Activated T-cell treated with anti-CD3 and anti-CD28 coated beads, Interleukin-2, amount 50 U/mL, for 24 hours (primary cell): ENCODE measurements around the gene PRR5L.
"Not testable (repeated sequence)": the region's sequence is repeated elsewhere in the genome, so short reads cannot be mapped to it uniquely, and the experiment has no call there.

Experiments used
- DNase-seq: peaks from one replicate; pipeline ENCODE4 v3.0.0-alpha.2; 2020
- H3K27ac Mint-ChIP-seq: 2 replicates; pipeline ENCODE4 v1.8.0; 2020; ENCODE audit warnings: mild to moderate bottlenecking, mixed read lengths
- H3K27me3 Mint-ChIP-seq: 2 replicates; pipeline ENCODE4 v1.8.0; 2020; ENCODE audit warnings: mixed read lengths
- H3K36me3 Mint-ChIP-seq: 2 replicates; pipeline ENCODE4 v1.8.0; 2020; ENCODE audit warnings: low read depth, mixed read lengths
- H3K4me1 Mint-ChIP-seq: 2 replicates; pipeline ENCODE4 v1.8.0; 2020; ENCODE audit warnings: low read depth, mixed read lengths
- H3K4me3 Mint-ChIP-seq: 2 replicates; pipeline ENCODE4 v1.8.0; 2020; ENCODE audit warnings: mild to moderate bottlenecking, moderate library complexity, mixed read lengths
- H3K9me3 Mint-ChIP-seq: 2 replicates; pipeline ENCODE4 v1.8.0; 2020; ENCODE audit warnings: mixed read lengths

PRR5L gene

DNA sequence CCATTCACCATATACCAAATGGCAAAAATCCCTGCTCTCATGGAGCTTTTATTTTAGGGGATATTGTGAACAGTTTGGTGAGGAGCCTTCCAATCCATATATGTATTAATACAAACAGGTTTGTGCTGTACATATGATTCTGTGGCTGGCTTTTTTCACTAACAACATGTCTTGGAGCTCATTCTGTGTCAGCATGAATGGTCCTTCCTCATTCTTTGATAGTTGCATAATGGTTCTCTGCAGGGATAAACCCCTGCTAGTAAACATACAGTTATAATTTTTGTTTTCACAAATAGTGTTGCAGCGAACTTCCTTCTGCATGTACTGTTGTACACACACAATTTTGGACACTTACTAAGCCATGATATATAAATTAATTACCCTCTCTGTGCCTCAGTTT lies 8.3 kb downstream of the PRR5L start:
- no peak for DNase-seq
- Mint-ChIP-seq H3K4me1 (peaks cover 5% of the 10 kb centered on the region), H3K4me3 (no peak overlapping the region), H3K36me3 (no peaks in the 10 kb centered on the region), H3K27me3 (peaks cover 34% of the 10 kb centered on the region), H3K27ac (no peak overlapping the region), H3K9me3 (no peaks in the 10 kb centered on the region)

GRCh38 chr11:36305047-36305446 lies 9.0 kb downstream of the PRR5L start:
- H3K27ac Mint-ChIP-seq: no peak overlapping the region
- H3K4me1 Mint-ChIP-seq: peaks cover 5% of the 10 kb centered on the region
- peaks cover 40% of the 10 kb centered on the region for H3K27me3 Mint-ChIP-seq

GRCh38 chr11:36306888-36307287 lies 10.8 kb downstream of the PRR5L start:
- Mint-ChIP-seq H3K27ac (no peak overlapping the region), H3K4me3 (no peak overlapping the region), H3K9me3 (no peaks in the 10 kb centered on the region), H3K36me3 (no peaks in the 10 kb centered on the region), H3K4me1 (peaks cover 5% of the 10 kb centered on the region), H3K27me3 (peaks cover 37% of the 10 kb centered on the region)
- no peak for DNase-seq

More at GRCh38 chr11:36305047-36305446, 9.0 kb downstream of the PRR5L start:
- Mint-ChIP-seq H3K9me3 (no peaks in the 10 kb centered on the region), H3K36me3 (no peaks in the 10 kb centered on the region), H3K4me3 (no peak overlapping the region)
- no peak for DNase-seq

DNA sequence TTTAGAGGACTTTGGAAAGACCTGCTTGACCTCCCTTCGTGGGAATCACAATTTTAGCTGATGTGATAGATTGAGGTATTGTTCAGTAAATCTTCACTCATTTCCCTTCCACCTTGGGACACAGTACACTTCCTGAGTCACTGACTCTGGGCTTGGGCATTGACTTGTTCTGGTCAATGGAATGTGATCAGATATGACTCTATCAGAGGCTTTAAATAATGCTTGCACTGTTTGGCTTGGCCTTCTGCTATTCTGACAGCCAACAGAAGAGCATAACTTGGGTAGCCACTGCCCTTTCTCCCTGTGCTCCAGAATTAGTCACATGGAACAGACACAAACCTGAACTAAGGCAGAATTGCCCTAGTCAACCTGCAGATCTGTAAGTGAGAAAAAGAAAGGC lies 12.5 kb downstream of the PRR5L start:
- Mint-ChIP-seq H3K36me3 (no peaks in the 10 kb centered on the region), H3K9me3 (no peaks in the 10 kb centered on the region), H3K27ac (no peak overlapping the region), H3K4me1 (peaks cover 11% of the 10 kb centered on the region), H3K27me3 (peaks cover 40% of the 10 kb centered on the region), H3K4me3 (no peak overlapping the region)
- DNase-seq: no peak

- peaks cover 51% of the 10 kb centered on the region for H3K27me3 Mint-ChIP-seq
- H3K4me3 Mint-ChIP-seq: no peak overlapping the region
- no peaks in the 10 kb centered on the region for H3K36me3 Mint-ChIP-seq
- H3K9me3 Mint-ChIP-seq: no peaks in the 10 kb centered on the region
- DNase-seq: no peak
- H3K27ac Mint-ChIP-seq: no peak overlapping the region
- peaks cover 11% of the 10 kb centered on the region for H3K4me1 Mint-ChIP-seq
Measured at GRCh38 chr11:36309779-36310178, 13.7 kb downstream of the PRR5L start.

DNA sequence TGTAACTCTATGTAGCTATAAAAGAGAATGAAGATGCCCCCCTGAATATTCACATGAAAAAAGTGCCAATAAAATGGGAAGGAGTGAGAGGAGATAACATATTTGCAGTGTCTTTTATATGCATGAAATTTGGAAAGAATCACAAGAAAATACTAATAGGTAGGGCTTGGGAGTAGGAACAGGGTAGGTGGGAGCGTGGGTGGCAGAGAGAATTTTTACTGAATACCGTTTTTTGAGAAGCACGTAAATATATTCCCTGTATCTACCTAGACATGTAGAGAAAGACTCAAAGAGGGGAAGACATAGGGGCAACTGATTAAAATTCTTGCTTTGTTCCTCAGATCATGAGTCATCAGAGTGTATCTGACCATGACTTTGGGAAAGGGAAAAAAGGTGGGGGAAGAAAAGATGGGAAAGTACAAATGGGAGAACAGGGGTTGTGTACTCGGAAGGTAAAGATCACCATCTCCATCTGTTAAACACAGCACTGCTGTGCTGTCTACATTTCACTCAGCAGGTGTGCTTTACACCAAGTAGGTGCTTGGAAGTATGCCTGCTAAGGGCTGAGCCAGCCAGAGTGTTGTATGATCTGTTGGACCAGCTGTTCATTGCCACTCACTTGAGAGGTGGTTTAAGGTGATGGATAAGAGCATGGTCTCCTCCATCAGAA lies 16.0 kb downstream of the PRR5L start:
- Mint-ChIP-seq H3K27me3 (peaks cover 54% of the 10 kb centered on the region), H3K9me3 (no peaks in the 10 kb centered on the region), H3K36me3 (no peaks in the 10 kb centered on the region), H3K4me3 (no peak overlapping the region), H3K27ac (no peak overlapping the region), H3K4me1 (peaks cover 8% of the 10 kb centered on the region)
- DNase-seq: no peak

DNA sequence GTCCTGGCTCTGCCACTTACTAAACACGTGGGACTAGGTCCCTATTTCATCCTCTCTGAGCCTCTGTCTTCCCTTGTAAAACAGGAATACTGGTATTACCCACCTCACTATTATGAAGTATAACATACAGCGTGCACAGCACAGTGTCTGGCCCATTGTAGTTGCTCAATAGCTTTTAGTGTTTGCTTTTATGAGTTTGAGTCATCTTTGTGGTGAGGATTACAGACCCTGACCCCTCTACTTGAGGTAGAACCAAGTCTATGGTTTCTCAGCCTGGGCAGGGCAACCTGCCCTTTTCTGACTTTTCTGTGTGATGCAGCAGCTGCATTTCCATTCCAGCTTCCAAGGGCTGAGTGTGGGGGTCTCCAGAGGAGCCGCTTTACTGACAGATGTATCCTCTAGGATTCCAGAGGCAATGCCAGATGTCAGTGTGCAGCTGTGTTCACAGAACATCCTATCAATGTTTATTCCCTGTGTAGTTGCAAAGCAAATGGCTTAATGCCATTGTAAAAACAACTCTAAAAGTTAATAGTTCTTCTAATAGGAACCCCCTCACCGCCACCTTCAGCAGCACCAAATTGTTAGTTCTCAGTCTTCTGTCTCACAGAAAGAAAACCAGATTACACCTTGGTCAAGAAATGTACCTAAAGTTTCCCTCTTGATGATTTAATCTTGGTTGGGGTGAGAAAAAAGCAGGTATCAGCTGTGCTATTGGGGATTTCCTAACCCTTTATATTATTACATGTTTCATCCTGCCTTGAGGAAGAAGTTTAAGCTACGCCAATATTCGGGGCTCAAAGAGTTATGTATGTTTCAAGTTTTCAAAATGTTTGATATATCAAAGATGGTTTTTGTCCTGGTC lies 16.8 kb downstream of the PRR5L start:
- no peak for DNase-seq
- Mint-ChIP-seq H3K36me3 (no peaks in the 10 kb centered on the region), H3K4me3 (no peak overlapping the region), H3K9me3 (no peaks in the 10 kb centered on the region), H3K4me1 (peaks cover 6% of the 10 kb centered on the region), H3K27ac (no peak overlapping the region), H3K27me3 (peaks cover 53% of the 10 kb centered on the region)

DNA sequence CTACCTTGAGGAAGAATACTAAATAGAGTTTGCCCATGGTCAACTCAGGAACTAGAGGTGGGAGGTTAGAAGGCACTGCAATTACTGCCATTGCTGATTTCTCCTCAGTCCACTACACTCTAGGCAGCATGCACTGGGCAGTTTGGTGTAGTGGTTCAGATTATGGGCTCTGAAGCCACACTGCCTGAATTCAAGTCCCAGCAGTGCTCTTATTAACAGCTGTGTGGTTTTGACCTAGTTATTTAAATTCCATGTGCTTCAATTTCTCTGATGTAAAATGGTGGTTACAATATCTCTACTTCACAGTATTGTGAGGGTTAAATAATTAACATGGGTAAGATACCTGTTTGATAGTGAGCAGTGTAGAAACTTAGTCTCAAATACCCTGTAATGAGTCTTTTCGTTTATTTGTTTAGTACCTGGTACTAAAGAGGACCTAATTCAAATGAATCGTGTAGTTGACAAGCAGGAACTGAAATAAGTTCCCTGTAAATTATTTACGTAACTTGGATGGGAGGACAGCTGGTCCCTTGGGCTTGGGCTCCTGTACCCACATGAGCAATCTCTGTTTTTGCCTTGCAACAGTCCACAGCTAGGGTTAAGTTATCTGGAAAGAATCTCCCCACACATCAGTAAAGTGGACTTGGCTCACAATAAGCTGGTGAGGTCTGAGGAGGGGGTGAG lies 17.8 kb downstream of the PRR5L start:
- peaks cover 6% of the 10 kb centered on the region for H3K4me1 Mint-ChIP-seq
- peaks cover 46% of the 10 kb centered on the region for H3K27me3 Mint-ChIP-seq

GRCh38 chr11:36314434-36314767 lies 18.3 kb downstream of the PRR5L start:
- Mint-ChIP-seq H3K9me3 (no peaks in the 10 kb centered on the region), H3K27ac (no peak overlapping the region), H3K27me3 (peaks cover 41% of the 10 kb centered on the region), H3K4me3 (no peak overlapping the region), H3K4me1 (peaks cover 6% of the 10 kb centered on the region), H3K36me3 (no peaks in the 10 kb centered on the region)
- no peak for DNase-seq

More for the DNA sequence above, 17.8 kb downstream of the PRR5L start:
- Mint-ChIP-seq H3K4me3 (no peak overlapping the region), H3K36me3 (no peaks in the 10 kb centered on the region), H3K27ac (no peak overlapping the region), H3K9me3 (no peaks in the 10 kb centered on the region)
- no peak for DNase-seq

GRCh38 chr11:36316049-36316448 lies 20.0 kb downstream of the PRR5L start:
- no peak for DNase-seq
- Mint-ChIP-seq H3K4me1 (peaks cover 6% of the 10 kb centered on the region), H3K27me3 (peaks cover 33% of the 10 kb centered on the region), H3K27ac (no peak overlapping the region), H3K4me3 (no peak overlapping the region), H3K36me3 (no peaks in the 10 kb centered on the region), H3K9me3 (no peaks in the 10 kb centered on the region)

DNA sequence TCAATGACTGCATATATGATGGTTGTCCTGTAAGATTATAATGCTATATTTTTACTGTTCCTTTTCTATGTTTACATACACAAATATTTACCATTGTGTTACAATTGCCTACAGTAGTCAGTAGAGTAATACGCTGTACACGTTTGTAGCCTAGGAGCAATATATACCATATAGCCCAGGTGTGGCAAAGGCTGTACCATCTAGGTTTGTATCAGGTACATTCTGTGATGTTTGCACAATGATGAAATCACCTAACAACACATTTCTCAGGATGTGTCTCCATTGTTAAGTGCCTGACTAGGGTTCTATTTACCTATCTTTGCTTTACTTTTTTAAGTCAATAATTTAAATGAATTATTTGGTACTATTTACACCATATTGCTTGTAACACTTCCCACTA lies 21.9 kb downstream of the PRR5L start:
- Mint-ChIP-seq H3K9me3 (no peaks in the 10 kb centered on the region), H3K36me3 (no peaks in the 10 kb centered on the region), H3K4me3 (no peak overlapping the region), H3K27ac (no peak overlapping the region), H3K4me1 (peaks cover 5% of the 10 kb centered on the region), H3K27me3 (peaks cover 28% of the 10 kb centered on the region)
- no peak for DNase-seq

DNA sequence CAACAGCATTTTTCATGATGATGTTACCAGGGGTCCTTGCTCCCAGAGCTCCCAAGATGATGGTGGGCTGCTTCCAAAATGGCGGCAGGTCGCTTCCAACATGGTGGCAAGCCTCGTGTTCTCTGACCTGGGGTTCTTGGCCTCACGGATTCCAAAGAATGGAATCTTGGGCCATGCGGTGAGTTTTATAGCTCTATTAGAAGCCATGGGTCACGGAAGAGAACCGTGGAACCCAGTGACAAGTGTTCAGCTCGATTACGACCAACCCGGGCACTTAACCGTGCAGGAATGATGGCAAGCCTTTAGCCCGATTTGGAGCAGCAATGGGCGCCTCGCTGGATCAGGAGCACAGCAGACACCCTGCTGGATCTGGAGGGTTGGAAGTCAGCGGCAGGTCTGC lies 28.9 kb downstream of the PRR5L start:
- H3K4me3 Mint-ChIP-seq, H3K9me3 Mint-ChIP-seq, H3K4me1 Mint-ChIP-seq, H3K27ac Mint-ChIP-seq, DNase-seq, H3K36me3 Mint-ChIP-seq: not testable (repeated sequence)
- peaks cover 11% of the 10 kb centered on the region for H3K27me3 Mint-ChIP-seq

- peaks cover 10% of the 10 kb centered on the region for H3K4me1 Mint-ChIP-seq
- H3K36me3 Mint-ChIP-seq, H3K9me3 Mint-ChIP-seq: not testable (repeated sequence)
Measured at GRCh38 chr11:36325403-36325802, 29.3 kb downstream of the PRR5L start.

DNA sequence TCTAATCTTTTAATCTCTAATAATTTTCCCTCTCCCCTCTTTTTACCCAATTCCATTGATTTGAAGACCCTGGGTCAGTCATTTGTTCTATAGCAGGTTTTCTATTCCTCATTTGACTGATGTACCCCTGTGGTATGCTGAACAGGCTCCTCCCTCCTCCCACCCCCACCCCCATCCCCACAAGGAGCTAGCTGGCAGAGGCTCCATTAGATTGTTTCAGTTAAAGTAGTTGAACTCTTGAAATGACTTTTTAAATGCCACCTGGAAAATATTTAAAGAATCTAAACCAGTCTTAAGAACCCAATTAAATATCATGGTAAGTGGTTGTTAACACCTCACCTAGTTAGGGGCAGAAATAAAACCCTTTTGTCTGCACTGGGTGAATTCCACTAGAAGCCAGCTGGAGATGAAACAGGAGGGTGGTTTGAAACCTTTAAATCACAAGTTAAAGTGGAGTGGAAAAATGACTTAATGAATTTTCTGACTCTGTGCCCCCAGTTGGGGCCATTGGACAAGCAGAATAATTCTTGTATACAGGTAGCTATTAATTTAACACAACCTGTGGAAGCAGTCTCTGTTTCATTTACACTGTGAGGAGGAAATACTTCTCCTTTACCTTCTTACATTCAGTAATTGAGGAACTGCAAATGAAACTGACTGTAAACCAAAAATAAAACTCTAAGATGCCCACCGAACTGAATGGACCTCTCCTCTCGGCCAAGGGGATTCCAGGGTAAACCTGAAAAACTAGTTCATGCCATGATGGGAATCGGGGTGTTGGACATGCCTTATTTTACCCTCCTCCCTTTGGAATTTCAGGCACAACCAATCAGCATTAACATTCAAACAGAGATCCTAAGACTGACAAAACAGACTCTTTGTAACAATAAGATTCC lies 30.7 kb downstream of the PRR5L start:
- Mint-ChIP-seq H3K4me3 (no peak overlapping the region), H3K27me3 (peaks cover 11% of the 10 kb centered on the region), H3K4me1 (peaks cover 10% of the 10 kb centered on the region), H3K36me3 (no peaks in the 10 kb centered on the region), H3K27ac (no peak overlapping the region), H3K9me3 (no peaks in the 10 kb centered on the region)
- no peak for DNase-seq

More at GRCh38 chr11:36325403-36325802, 29.3 kb downstream of the PRR5L start:
- not testable (repeated sequence) for H3K27ac Mint-ChIP-seq, H3K4me3 Mint-ChIP-seq, DNase-seq
- peaks cover 11% of the 10 kb centered on the region for H3K27me3 Mint-ChIP-seq
